Hepatocyte (in vitro differentiated cells): Measurements from ENCODE around the gene FAM50A. TPM values are rescaled to one million over a fixed set of nuclear protein-coding genes. Genes with fewer than 3 reads are reported as not detected.
A peak's percentile ranks its signal among the peaks of the same experiment; 100 is the strongest.

Experiments
- DNase-seq: peaks from one replicate; pipeline ENCODE4 v3.0.0-alpha.2; 2016; ENCODE audit warnings: low spot score
- H2AFZ ChIP-seq: fragments of 200-600 bp; sonication (generic); 2 replicates; pipeline ENCODE4 v1.6.0; 2016; ENCODE audit warnings: antibody characterized with exemption, mild to moderate bottlenecking
- H3K27ac ChIP-seq: fragments of 200-600 bp; sonication (generic); 2 replicates; pipeline ENCODE4 v1.5.1; 2016; ENCODE audit warnings: mild to moderate bottlenecking
- H3K27me3 ChIP-seq: fragments of 200-600 bp; sonication (generic); 2 replicates; pipeline ENCODE4 v1.6.1; 2016
- H3K36me3 ChIP-seq: fragments of 200-600 bp; sonication (generic); replicated peaks from 2 replicates; pipeline ENCODE4 v1.5.1; 2016; ENCODE audit warnings: low read depth; ENCODE audit not compliant: insufficient read depth
- H3K4me1 ChIP-seq: fragments of 200-600 bp; sonication (generic); 2 replicates; pipeline ENCODE4 v1.5.1; 2016; ENCODE audit warnings: mild to moderate bottlenecking, moderate library complexity; ENCODE audit not compliant: insufficient read depth
- H3K4me2 ChIP-seq: fragments of 200-600 bp; sonication (generic); 2 replicates; pipeline ENCODE4 v1.6.0; 2016
- H3K4me3 ChIP-seq: fragments of 200-600 bp; sonication (generic); 2 replicates; pipeline ENCODE4 v1.5.1; 2016; ENCODE audit warnings: mild to moderate bottlenecking
- H3K79me2 ChIP-seq: fragments of 200-600 bp; sonication (generic); 2 replicates; pipeline ENCODE4 v1.6.0; 2017; ENCODE audit warnings: mild to moderate bottlenecking
- H3K9me2 ChIP-seq: fragments of 200-600 bp; sonication (generic); replicated peaks from 2 replicates; pipeline ENCODE4 v1.6.0; 2017; ENCODE audit warnings: mild to moderate bottlenecking; ENCODE audit not compliant: insufficient read depth
- H3K9me3 ChIP-seq: fragments of 200-600 bp; sonication (generic); 2 replicates; pipeline ENCODE4 v1.5.1; 2016; ENCODE audit warnings: low read depth, mild to moderate bottlenecking
- H4K20me1 ChIP-seq: fragments of 200-600 bp; sonication (generic); 2 replicates; pipeline ENCODE4 v1.6.0; 2016; ENCODE audit warnings: mild to moderate bottlenecking; ENCODE audit not compliant: insufficient read depth, poor library complexity, severe bottlenecking
- CTCF ChIP-seq: fragments of 200-600 bp; sonication (generic); IDR thresholded peaks from 2 replicates; pipeline ENCODE4 v1.5.1; 2016; ENCODE audit warnings: antibody characterized with exemption, mild to moderate bottlenecking; ENCODE audit not compliant: poor library complexity
- EZH2 ChIP-seq: fragments of 200-600 bp; sonication (generic); IDR thresholded peaks from 2 replicates; pipeline ENCODE4 v1.6.1; 2016; ENCODE audit warnings: antibody characterized with exemption, mild to moderate bottlenecking, borderline replicate concordance
- EZH2phosphoT487 ChIP-seq: fragments of 200-600 bp; sonication (generic); IDR thresholded peaks from one replicate; pipeline ENCODE4 v1.6.1; 2018; ENCODE audit warnings: antibody characterized with exemption, mild to moderate bottlenecking, low read depth, moderate library complexity; ENCODE audit not compliant: unreplicated experiment, severe bottlenecking
- WGBS: methylation state at CpG from one replicate; pipeline ENCODE4 v1.1.6; 2016; ENCODE audit warnings: low lambda C conversion rate; ENCODE audit errors: missing lambda C conversion rate; 5-methylcytosine and 5-hydroxymethylcytosine counted together
- polyA plus RNA-seq: library from polyadenylated mRNA; unstranded; fragments of >200 nt; fragmentation: Nextera tagmentation; extraction: Ambion mirVana; gene quantifications from 2 replicates; pipeline ENCODE4 v1.2.1, GENCODE V29; 2016
- total RNA-seq: library from RNA; depleted of rRNA; stranded (reverse); fragments of >200 nt; gene quantifications from 2 replicates; pipeline ENCODE4 v1.2.3, GENCODE V29; 2014

The FAM50A gene
- total and polyA plus RNA-seq, 2 experiments from 2014 or later = 65.9 to 147 TPM

GRCh38 chrX:154445776-154446175 lies 1.8 kb downstream of the FAM50A start:
- H3K79me2 ChIP-seq = peaks cover 13% of the 10 kb centered on the region
- H3K4me3 ChIP-seq = no peak overlapping the region
- H3K9me2 ChIP-seq = no peaks in the 10 kb centered on the region
- H4K20me1 ChIP-seq = peaks cover 3% of the 10 kb centered on the region
- no peaks in the 10 kb centered on the region for H3K36me3 ChIP-seq
- no peak overlapping the region for H2AFZ ChIP-seq
- H3K4me2 ChIP-seq = peak overlapping the region; percentile 87
- no peak overlapping the region for H3K27ac ChIP-seq
- 90% methylated on average over 16 of the region's 16 CpGs for WGBS
- H3K4me1 ChIP-seq = no peaks in the 10 kb centered on the region
- TF ChIP-seq CTCF = no peak
- no peak for DNase-seq
- no peaks in the 10 kb centered on the region for H3K27me3 ChIP-seq
- H3K9me3 ChIP-seq = no peaks in the 10 kb centered on the region

DNA sequence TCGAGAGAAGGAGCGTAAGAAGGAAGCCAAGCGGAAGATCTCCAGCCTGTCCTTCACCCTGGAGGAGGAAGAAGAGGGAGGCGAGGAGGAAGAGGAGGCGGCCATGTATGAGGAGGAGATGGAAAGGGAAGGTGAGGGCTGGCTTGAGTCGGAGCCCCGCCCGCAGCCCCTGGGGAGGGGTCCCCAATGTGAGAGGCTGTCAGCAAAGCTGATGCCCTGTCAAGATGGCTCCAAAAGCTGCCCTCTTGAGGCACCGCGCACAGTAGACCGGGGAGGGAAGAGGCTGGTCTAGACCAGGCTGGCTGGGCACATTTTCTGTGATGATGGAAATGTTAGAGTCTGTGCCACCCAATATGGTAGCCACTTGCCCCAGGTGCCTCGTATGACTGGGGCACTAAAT lies 2.5 kb downstream of the FAM50A start:
- WGBS = 93% methylated on average over 9 of the region's 12 CpGs
- Histone ChIP-seq H2AFZ (no peak overlapping the region), H3K27me3 (no peaks in the 10 kb centered on the region), H3K9me3 (no peaks in the 10 kb centered on the region), H3K4me3 (no peak overlapping the region), H3K4me1 (no peaks in the 10 kb centered on the region), H3K9me2 (no peaks in the 10 kb centered on the region), H3K4me2 (no peak overlapping the region), H3K36me3 (no peaks in the 10 kb centered on the region), H4K20me1 (peaks cover 3% of the 10 kb centered on the region), H3K79me2 (peaks cover 13% of the 10 kb centered on the region), H3K27ac (no peak overlapping the region)
- no peak for TF ChIP-seq CTCF
- no peak for TF ChIP-seq EZH2phosphoT487
- TF ChIP-seq EZH2 = no peak
- no peak for DNase-seq

DNA sequence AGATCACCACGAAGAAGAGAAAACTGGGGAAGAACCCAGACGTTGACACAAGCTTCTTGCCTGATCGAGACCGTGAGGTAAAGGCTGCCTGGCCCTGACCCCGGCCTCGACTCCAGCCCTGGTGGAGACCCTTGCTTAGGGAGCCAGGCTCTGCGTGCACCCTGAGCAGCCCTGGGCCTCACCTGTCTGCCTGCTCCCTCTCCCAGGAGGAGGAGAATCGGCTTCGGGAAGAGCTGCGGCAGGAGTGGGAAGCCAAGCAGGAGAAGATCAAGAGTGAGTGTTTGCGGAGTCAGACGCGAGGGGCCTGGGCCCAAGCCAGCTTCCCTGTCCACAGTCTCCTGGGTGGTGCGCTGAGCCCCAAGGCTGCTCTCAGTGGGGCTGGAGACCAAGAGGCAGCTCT lies 4.5 kb downstream of the FAM50A start:
- H3K4me2 ChIP-seq = no peak overlapping the region
- TF ChIP-seq EZH2 = no peak
- TF ChIP-seq EZH2phosphoT487 = no peak
- 87% methylated on average over 14 of the region's 14 CpGs for WGBS

GRCh38 chrX:154449618-154450017 lies 5.7 kb downstream of the FAM50A start:
- Histone ChIP-seq H3K79me2 (peaks cover 10% of the 10 kb centered on the region), H3K4me3 (no peak overlapping the region), H2AFZ (no peak overlapping the region), H3K9me3 (no peaks in the 10 kb centered on the region), H3K36me3 (no peaks in the 10 kb centered on the region), H3K4me2 (no peak overlapping the region), H3K9me2 (no peaks in the 10 kb centered on the region), H4K20me1 (peaks cover 3% of the 10 kb centered on the region), H3K27me3 (no peaks in the 10 kb centered on the region), H3K4me1 (no peaks in the 10 kb centered on the region), H3K27ac (no peak overlapping the region)
- no peak for TF ChIP-seq EZH2phosphoT487
- TF ChIP-seq CTCF = no peak
- no peak for TF ChIP-seq EZH2
- 87% methylated on average over 14 of the region's 18 CpGs for WGBS
- DNase-seq = no peak

More for the DNA sequence above, 4.5 kb downstream of the FAM50A start:
- Histone ChIP-seq H3K79me2 (peaks cover 13% of the 10 kb centered on the region), H2AFZ (no peak overlapping the region), H3K4me3 (no peak overlapping the region), H3K36me3 (no peaks in the 10 kb centered on the region), H3K27me3 (no peaks in the 10 kb centered on the region), H3K9me2 (no peaks in the 10 kb centered on the region), H3K4me1 (no peaks in the 10 kb centered on the region), H4K20me1 (peaks cover 3% of the 10 kb centered on the region), H3K27ac (no peak overlapping the region), H3K9me3 (no peaks in the 10 kb centered on the region)
- no peak for DNase-seq
